HG03175 (cell line): ENCODE measurements around the gene TJAP1.
"Not testable (repeated sequence)": the region's sequence is repeated elsewhere in the genome, so short reads cannot be mapped to it uniquely, and the experiment has no call there.

Source experiments
- ATAC-seq: cut with Tn5 transposase; IDR thresholded peaks from one replicate; pipeline ENCODE4 v1.9.1; 2021; ENCODE audit warnings: mild to moderate bottlenecking, moderate library complexity; ENCODE audit not compliant: unreplicated experiment

The TJAP1 gene

DNA sequence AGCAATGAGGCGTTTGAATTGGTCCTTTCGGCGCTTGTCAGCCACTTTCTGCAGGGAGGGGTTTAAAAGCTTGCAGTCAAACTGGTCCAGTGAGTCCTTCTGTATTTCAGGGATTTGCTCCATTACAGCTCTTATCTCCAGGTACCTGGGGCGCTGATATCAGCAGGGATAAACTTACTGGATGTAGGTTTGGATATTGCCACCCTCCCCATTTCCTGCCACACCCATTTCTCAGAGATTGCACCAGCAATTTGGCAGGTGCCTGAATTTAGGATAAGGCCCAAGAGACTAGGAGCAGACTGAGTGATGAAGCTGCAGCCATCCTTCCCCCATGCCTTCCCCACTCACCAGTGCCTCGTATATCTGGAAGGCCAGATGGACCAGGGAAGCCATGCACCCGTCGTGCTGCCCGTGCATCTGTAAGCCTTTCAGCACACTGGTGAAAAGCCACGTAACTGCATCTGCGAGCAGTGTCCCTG is 47.2 kb downstream of the TJAP1 start:
- ATAC-seq: no peak

DNA sequence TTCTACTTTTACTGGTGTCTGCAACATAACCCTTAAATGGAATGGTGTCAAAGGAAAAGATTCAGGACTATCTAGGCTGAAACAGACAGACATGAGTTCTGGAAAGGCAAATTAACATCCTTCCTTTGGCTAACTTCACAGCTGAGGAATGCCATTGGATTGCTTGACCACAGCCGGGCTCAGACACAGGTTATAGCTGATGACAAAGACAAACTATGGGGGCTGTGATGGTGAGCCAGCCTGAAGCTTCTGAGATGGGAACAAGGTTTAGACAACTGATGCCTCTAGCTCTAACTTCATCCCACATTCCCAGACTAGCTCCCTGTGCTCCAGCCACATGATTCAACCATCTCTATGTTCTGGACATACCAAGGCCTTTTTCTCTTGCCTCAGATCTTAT is 54.8 kb downstream of the TJAP1 start:
- no peak for ATAC-seq

DNA sequence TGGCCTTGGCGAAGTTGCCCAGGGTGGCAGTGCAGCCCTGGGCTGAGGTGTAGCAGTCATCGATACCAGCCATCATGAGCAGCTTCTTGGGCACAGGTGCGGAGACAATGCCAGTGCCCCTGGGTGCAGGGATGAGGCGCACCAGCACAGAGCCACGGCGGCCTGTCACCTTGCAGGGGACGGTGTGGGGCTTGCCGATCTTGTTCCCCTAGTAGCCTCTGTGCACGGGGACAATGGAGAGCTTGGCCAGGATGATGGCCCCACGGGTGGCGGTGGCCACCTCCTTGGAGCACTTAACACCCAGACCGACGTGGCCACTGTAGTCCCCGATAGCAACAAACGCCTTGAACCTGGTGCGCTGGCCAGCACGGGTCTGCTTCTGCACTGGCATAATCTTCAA is 61.6 kb downstream of the TJAP1 start:
- not testable (repeated sequence) for ATAC-seq

GRCh38 chr6:43539409-43539808 is 62.0 kb downstream of the TJAP1 start:
- not testable (repeated sequence) for ATAC-seq

DNA sequence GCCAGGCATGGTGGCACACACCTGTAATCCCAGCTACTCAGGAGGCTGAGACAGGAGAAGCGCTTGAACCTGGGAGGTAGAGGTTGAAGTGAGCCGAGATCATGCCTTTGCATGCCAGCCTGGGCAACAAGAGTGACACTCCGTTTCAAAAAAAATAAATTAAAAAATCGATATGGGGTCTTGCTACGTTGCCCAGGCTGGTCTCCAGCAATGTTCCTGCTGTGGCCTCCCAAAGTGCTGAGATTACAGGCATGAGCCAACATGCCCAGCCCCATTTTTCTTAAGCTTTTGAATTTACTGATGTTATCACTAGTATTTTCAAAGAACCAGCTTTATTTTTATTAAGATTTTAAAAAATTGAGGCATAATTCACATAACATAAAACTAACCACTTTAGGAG is 63.1 kb downstream of the TJAP1 start:
- ATAC-seq: no peak

- ATAC-seq: peak; percentile 64
Measured at GRCh38 chr6:43541774-43542471, 64.6 kb downstream of the TJAP1 start.

DNA sequence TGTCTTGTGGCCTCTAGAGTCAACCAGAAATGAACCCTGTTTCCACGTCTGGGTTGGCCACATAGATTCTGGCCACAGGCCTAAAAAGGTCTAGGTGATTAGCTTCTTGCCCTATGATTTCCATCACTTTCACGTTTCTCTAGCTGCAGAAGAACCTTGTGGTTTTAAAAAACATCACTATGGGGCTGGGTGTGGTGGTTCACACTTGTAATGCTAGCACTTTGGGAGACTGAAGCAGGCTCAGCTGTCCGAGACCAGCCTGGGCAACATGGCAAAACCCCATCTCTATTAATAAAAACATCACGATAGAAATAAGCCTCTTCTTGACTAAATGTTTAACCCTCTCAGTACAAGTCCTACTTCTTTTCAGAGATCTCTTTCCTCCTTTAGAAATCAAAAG is 67.1 kb downstream of the TJAP1 start:
- no peak for ATAC-seq

GRCh38 chr6:43547222-43547621 is 69.9 kb downstream of the TJAP1 start:
- no peak for ATAC-seq
